ENCODE measurements around the gene AMIGO3.

GRCh38 chr3:49707113-49707480 is 12.4 kb downstream of the AMIGO3 start:
- TF ChIP-seq POLR2AphosphoS5 (IDR thresholded peaks at IDR 0.05; ENCODE audit: low read depth, low read length): no peak
- no peak for TF ChIP-seq TAF1 (IDR thresholded peaks at IDR 0.05; ENCODE audit: borderline replicate concordance, low read depth, low read length)
- TF ChIP-seq POLR2A (IDR thresholded peaks at IDR 0.05; ENCODE audit: low read depth, low read length): no peak

All from GM12892 (cell line).